GM21423 (cell line): Measurements from ENCODE around the gene EXOSC10.
A peak's percentile ranks its signal among the peaks of the same experiment; 100 is the strongest.

Experiments
- ATAC-seq: cut with Tn5 transposase; IDR thresholded peaks from one replicate; pipeline ENCODE4 v1.9.1; 2021; ENCODE audit warnings: mild to moderate bottlenecking, moderate library complexity; ENCODE audit not compliant: unreplicated experiment

The EXOSC10 gene

DNA sequence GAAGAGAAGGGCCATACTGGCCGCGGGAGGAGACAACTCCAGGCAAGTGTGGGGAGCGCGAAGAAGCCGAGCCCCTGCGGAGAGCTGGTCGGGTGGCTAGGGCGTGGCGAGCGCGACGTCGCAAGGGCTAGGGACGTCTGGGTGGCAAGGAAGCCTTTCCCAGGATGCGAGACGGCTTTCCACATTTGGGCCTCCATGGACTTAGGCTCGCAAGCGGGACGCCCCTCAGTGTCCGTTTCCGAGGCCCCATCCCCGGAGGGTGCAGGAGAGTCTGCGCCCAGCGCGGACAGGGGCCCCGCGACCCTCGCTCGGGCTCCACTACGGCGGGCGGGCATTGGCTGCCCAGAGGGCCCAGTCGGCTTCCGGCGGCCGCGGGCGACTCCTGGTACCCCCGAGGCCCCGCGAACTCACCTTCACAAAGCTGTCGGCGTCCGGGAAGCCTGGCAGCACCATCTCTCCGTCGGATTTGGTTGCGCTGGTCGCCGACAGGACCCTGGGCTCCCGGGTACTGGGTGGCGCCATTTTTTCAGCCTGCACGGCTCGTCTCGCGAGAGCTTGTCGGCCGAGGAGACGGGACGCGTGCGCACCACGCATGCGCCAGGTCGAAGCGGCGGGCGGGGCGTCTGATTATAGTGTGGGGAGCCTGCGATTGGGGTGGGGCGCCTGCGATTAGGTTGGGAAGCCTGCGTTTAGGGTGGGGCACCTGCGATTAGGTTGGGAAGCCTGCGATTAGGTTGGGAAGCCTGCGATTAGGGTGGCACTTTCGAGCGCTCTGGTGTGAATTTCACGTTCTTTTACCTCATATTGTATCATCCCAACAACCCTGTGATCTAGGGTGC lies at the start of gene EXOSC10:
TSS of gene EXOSC10 (minus strand) at position 560 of the 839 bp plus-strand sequence. CDS start at position 522, 38 bp downstream.
- ATAC-seq = peak; percentile 95

DNA sequence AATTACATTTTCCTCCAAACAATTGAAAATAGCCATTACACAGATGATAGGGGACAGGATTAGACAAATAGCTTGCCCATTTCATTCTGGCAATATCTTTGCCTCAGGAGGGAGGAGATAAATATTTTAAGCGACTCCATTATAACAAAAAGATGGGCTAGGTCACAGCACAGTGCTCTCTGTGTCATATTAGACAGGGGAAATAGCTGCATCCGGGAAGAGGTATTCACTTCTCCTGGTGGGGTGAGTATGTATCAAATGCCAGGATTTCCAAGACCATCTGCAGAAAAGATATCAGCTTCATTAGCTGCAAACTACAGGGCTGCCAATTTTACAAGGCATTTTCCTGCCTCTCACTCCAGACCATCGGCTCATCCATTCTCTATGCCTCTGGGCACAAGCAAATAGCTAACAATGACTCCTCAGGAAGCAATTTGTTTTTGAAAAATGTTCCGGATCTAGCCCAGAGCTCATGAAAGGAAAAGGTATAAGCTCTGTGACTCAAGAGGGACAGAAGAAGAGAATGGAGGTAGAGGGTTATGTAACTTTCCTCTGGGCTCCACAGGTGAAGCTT lies 47.6 kb upstream of the EXOSC10 start:
- ATAC-seq = no peak

DNA sequence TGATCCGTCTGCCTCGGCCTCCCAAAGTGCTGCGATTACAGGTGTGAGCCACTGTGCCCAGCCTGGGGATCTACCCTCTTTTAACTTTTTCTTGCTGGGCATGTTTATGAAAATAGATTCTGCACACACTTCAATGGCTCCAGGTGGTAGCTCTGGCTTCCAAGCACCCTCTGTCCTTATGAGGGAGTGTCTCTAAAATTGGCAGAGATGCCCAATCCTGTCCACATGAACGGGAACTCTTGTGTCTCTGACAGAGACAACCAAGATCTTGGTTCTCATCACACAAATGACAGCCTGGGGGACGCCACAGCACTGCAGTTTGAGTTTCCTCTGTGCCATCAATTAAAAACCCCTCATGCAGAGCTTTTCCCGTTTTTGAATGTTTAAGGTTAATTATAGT lies 46.1 kb upstream of the EXOSC10 start:
- no peak for ATAC-seq

DNA sequence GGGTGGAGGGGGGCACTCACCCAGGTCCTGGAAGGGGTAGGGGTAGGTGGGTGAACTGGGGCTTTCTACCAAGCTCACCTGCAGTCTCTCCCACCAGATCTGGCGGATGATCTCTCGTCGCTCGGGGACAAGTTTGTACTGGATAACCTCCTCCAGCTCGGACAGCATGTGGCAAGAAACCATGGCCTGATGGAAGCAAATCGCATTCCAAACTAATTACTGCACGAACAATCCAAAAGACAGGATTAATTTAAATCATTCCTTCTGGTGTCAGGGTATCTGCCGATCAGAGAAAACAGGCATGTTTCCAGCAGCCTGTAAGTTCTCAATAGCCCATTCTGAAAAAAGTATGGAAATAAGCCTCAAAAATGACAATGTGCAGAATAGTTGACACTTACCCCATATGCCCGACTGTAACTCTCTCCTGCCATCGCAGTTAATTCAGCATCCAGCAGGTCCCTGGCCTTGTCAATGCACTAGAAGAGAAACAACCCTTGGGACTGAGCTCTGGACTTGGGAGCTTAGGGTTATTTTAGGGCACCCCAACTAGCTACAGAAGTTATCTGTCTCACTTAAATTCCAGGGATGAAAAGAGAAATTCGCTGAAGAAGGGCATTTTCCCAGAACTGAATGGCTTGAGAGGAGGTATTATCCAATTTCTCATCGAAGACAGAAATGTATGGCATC lies 45.0 kb upstream of the EXOSC10 start:
- no peak for ATAC-seq

DNA sequence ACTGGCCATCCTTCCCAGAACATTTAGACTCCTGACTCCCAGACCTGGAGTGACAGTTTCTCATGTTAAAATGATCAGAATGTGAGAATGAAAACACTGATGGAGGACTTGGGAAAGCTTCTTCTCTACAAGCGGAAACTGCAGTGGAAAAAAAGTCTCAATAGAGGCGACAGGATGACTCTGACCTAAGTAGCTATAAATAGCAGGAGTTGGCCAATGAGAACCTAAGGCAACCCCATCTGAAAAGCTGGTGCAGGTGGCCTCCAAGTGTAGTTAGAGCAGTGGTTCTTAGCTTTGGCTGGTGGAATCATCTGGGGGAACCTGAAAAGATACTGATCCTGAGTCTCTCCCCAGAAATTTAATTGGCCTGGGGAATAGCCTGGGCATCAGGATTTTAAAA lies 44.2 kb upstream of the EXOSC10 start:
- ATAC-seq = no peak

DNA sequence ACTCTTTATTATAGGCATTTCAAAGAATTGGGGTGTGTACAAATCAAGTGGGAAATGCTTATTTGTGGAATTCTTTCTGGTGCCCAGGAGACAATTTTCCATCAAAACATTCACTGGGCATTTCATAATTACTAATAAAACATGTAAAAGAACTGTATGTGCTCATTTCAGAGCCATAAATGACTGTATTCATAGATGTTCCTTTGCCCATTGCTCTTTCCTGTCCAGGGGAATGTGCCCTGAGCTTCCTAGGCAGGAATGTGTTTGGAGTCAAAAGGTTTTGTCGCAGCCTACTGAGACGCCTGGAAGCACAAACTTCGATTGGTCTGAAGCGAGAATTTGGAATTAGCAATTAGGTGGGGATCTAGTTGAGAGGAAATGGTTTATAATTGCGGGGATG lies 43.7 kb upstream of the EXOSC10 start:
- ATAC-seq = no peak

DNA sequence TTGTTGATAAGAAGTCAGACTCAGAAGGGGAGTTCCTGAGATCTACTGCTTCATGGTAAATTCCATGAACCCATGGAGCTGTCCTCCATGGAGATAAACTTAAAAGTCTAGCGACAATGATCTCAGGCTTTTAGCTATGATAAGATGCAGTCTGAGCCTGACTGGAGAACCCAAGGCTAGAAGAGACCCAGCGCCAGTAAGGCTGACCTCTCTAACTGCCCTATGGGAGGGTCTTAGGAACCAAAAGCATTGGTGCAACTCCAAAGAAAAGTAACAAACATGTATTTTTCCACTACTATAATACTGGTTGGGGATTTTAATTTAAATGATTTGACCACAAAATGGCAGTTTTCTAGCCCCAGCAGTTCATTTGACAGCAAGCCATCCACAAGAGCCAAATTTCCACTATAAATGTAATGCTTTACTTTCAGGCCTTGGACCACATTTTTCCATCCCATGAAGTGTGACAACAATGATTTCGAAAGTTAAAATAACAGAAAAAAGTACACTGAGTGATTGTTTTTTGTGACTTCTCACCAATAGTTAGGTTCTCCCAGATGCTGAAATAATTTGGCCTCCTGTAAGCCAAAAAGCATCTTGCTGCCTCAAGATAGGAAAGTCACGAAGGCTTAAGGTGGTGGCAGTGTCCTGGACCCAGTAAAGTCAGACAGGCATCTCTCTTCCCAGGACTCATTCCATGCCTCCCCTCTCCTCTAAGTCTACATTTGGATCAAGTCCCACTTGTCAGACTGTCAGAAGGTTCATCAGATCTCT lies 43.1 kb upstream of the EXOSC10 start:
- ATAC-seq = no peak

DNA sequence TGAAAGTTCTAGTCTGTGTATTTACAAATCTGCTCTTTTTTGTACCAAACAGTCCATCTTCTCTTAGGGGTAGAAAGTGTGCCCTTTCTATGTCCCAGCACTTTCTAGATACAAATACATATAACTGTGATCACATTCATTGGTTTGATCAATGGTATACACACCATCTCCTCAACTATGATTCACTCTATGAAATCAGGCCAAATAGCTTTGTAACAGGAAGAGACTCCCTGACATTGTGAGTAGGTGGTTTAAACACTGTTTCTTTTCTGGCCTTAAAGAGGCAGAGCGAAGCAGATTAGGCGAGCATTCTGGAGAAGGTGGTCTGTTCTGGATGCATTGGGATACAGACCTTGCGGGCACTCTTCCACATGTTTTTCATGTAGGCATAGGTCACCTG lies 39.3 kb upstream of the EXOSC10 start:
- no peak for ATAC-seq

DNA sequence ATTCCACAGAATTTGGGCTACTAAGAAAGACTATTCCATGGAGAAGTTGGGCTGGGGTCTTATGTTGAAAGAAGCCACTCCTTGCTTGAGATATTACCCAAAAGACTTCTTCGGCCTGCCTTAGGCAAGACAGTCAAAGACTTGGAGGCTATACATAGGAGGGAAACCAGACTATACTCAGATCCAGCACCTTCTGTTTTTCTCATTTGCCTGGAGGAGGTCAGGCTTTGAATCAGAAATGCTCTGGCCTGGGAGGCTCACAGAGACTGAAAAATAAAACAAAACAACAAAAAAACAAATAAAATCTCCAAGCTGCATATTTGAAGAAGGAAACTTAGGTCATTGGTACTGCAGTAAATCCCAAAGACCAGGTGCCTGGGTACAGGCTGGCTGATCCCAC lies 38.4 kb upstream of the EXOSC10 start:
- ATAC-seq = no peak

DNA sequence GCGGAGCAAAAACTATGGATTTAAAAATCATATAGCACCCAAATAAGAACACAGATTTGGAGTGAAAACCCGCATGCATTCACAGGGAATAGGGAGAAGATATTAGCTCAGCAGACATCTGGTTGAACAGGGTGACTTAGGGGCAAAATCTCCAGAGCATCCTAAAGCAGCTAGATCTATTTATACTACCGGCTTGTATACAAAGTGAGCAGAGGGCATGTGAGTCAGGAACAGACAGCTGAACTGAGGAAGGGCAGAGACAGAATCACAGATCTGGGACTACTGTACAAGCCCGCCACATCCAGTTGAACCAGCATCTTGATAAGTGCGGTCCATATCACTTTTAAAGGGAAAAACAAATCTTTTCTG lies 35.2 kb upstream of the EXOSC10 start:
- no peak for ATAC-seq

DNA sequence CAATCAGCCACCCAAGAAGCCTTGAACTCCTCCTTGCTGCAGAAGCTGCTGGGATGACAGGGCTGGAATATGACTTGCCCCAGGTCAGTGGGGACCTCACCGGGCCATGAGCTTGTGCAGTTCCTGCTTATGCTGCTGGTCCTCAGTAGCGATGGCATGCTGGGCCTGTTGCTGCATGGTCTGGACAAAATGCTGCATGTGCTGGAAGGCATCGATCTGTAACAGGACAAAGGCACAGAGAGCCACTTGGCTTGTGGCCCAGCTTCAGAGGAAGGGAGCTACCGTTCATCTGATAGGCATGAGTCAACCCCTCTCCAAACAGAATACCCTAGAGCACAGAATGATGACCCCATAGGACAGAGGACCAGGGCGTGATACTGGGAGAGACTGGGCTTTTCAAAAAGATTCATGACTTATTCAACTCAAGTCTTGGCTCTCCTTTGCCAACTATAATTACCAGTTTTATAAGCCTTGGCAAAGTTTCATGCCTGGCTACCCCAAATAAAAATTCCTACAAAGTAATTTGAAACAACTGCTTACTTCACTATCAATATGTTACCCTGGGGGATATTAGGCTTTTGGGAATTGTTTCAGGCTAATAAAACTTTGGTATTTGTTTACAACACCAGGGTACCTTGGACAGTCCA lies 34.7 kb upstream of the EXOSC10 start:
- no peak for ATAC-seq

DNA sequence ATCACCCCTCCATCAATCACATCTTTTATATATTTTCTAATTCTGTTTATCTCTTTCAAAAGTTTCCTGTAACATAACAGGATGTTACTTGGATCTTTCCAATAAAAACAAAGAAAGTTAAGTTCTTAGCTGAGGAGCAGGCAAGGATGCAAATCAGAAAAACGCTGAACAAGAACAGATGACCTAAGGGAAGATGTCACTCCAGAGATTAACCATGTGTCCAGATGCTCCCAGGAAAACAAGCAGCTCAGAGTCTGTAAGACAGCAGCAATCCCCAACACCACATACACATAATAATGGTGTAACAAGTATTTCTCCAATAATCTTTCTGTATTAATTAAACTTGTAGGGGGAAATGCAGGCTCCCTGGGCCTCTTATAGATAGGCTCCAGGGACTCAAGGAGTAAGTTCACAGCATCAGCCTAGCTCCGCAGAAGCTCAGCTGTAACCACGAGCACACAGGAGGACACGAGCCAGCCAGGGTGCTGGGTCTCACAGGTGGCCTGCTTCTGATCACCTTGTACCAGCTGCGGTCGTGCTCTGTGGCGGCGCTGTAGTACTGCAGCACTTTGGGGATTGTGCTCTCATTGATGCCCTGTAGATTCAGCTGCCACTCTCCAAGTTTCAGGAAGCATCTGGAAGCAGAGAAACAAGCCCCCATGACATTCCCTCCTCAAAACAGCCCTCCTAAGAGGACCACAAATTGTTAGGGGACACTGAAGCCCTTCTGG lies 33.1 kb upstream of the EXOSC10 start:
- no peak for ATAC-seq

DNA sequence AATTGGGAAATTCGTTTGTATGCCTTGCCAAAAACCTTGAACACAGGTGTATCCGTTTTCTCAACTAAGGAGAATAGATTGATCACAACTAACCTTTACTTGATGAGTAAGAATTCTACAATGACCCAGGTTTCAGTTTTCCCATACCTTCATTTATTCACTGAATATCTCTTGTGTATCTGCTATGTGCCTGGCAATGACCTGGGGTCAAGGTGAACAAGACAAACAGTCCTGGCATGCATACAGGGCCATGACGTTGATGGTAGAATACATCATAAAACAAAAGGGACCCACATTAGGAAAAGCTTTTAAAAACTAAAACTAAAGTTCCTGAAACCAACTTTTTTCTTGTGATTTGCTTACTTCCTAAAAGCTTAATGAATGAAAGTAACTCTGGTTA lies 32.1 kb upstream of the EXOSC10 start:
- no peak for ATAC-seq

DNA sequence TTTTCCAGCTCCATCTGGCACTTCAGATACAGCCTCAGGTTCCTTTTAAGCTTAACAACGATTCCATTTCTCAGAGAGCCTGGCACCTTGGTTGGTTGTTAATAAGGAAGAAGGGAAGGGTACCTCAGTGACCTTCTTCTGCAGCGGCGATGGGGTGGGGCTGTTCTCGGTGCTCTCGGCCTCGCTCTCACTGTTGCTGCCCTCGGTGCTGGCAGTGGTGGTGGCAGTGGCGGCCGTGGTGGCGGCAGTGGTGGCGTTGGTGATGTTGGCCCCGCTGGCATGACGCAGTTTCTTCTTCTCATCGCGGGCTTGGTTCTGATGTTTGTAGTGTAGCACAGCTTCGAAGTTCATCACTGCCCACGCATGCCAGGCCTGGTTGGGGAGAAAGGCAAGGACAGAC lies 30.7 kb upstream of the EXOSC10 start:
- ATAC-seq = no peak

DNA sequence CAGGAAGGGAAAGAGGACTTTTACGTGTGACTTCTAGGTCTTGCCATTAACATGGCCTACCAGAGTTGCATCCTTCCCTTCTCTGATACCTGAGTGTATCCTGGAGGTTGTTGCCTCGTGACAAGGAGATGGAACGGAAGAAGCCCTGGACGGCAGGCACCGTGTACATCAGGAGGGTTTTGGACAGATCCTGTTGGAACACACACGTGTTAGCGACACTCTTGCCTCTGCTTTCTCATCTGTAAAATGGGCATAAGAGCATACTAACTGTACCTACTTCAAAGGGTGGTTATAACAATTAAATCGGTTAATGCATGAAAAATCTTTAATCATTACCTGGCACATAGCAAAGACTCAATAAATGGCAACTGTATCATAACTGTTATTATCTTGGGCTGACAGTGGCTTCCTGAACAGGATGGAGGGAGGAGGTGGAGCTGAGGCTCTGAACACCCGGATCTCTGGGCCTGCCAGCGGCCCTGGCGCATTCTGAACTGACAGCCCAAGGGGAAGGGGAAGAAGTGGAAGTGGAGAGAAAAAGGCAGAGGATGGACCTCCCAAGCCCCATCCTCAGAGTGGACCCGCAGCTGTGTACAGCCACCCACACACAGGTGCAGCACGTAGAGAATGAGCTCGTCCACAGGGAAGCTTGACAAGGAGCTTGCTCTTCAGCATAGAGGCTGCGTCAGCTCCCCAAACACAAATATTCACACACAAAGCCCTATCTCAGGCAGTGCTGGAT lies 30.2 kb upstream of the EXOSC10 start:
- no peak for ATAC-seq

DNA sequence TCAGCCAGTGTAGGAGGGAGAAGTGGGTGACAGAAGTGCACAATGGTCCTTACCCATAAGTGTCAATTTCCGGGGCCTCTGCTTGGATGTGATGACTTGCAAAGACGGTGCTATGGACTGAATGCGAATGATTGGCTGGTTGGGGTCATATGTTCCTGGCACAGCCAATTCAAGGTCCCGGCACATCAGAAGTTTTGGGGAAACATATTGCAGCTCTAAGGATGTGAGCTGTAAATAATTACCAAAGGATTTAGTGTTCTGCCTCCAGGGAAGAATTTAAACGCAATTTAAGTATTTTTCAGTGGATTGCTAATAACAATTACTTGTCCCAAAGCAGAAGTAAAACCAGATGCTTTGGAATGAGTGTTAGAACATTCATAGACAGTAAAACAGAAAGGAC lies 26.9 kb upstream of the EXOSC10 start:
- no peak for ATAC-seq

DNA sequence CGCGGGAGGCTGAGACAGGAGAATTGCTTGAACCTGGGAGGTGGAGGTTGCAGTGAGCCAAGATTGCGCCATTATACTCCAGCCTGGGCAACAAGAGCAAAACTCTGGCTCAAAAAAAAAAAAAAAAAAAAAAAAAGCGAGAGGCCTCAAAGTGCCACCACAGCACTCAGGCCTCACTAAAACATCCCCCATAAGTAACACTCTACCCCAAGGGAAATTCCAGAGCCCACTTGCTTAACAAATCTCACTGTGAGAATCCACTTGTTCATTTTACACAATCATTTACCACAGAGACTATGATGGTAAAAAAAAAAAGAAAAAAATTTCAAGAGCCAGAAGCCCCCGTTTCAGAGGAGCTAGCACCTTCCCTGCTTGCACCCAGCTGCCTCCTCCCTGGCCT lies 26.3 kb upstream of the EXOSC10 start:
- no peak for ATAC-seq

DNA sequence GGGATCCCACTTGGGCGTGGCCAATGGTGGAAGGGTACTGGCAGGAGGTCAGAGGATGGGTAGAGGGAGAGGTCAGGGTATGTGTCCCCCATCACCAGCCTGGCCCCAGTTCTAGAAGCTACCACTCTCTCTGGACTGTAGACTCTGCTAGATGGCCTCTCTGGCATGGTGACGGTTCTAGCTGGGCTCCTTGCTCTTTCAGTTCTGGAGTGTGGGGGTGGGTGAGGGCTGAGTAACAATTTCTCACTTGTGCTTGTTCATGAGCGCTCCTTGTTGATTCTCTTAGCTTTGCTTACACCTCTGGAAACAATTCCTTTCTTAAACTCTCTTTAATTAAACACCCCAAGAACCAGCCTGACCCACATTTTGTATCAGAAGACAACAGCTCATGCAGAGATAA lies 25.3 kb upstream of the EXOSC10 start:
- ATAC-seq = no peak

DNA sequence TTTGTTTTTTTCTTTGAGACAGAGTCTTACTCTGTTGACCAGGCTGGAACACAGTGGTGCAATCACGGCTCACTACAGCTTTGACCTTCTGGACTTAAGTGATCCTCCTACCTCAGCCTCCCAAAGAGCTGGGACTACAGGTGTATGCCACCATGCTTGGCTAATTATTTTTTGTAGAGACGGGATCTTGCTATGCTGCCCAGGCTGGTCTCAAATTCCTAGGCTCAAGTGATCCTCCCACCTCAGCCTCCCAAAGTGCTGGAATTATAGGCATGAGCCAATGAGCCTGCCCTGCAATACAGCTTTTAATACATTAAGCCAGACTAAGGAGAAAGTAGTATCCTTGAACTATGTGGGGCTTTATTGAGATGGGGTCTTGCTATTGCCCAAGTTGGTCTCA lies 16.6 kb upstream of the EXOSC10 start:
- ATAC-seq = no peak

DNA sequence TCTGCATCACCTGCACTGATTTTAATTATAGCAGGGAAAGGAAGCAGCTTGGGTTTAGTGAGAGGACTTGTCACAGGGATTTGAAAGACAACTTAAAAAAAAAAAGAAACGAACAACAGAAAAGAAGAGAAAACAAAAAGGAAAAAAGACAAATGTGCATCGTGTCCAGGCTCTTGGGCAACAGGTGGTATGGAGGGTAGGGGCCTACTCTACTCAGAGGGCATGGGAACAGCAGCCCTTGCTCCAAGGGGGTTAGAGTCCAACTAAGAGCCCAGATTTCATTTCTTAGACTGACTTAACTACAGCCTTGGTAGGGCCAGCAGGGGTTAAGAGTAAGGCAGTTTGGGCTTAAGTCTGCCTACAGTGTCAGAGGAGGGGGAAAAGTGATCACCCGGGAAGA lies 15.3 kb upstream of the EXOSC10 start:
- ATAC-seq = no peak
